H9 (cell line): ENCODE data around the gene SAP30L. TPM values are rescaled to one million over a fixed set of nuclear protein-coding genes. Genes with fewer than 3 reads are reported as not detected.

Experiments used
- DNase-seq: peaks from one replicate; pipeline ENCODE4 v3.0.0-alpha.2; 2017
- H2AFZ ChIP-seq: one replicate; pipeline ENCODE4 v1.6.1; 2013; ENCODE audit warnings: mild to moderate bottlenecking, low read length, control low read depth, moderate library complexity
- H2AK5ac ChIP-seq: 2 replicates; pipeline ENCODE4 v1.6.1; 2013; ENCODE audit warnings: low read length, control low read depth, mixed read lengths; ENCODE audit not compliant: insufficient read length
- H2BK120ac ChIP-seq: one replicate; pipeline ENCODE4 v1.6.1; 2013; ENCODE audit warnings: low read depth, mild to moderate bottlenecking, low read length, control low read depth, inconsistent platforms; ENCODE audit not compliant: poor library complexity, severe bottlenecking
- H2BK12ac ChIP-seq: 2 replicates; pipeline ENCODE4 v1.6.1; 2013; ENCODE audit warnings: low read length, control low read depth, mixed read lengths, low read depth; ENCODE audit not compliant: insufficient read length
- H2BK15ac ChIP-seq: 2 replicates; pipeline ENCODE4 v1.6.1; 2013; ENCODE audit warnings: low read depth, low read length, control low read depth
- H2BK20ac ChIP-seq: one replicate; pipeline ENCODE4 v1.6.1; 2013; ENCODE audit warnings: low read depth, mild to moderate bottlenecking, low read length, control low read depth, inconsistent platforms; ENCODE audit not compliant: poor library complexity, severe bottlenecking
- H2BK5ac ChIP-seq: 2 replicates; pipeline ENCODE4 v1.6.1; 2013; ENCODE audit warnings: low read length, control low read depth, mixed read lengths; ENCODE audit not compliant: insufficient read length
- H3K14ac ChIP-seq: 2 replicates; pipeline ENCODE4 v1.6.1; 2013; ENCODE audit warnings: low read length, control low read depth; ENCODE audit not compliant: insufficient read depth
- H3K18ac ChIP-seq: 2 replicates; pipeline ENCODE4 v1.6.1; 2013; ENCODE audit warnings: low read depth, mild to moderate bottlenecking, mixed read lengths, low read length, control low read depth; ENCODE audit not compliant: insufficient read length
- H3K23ac ChIP-seq: 2 replicates; pipeline ENCODE4 v1.6.1; 2013; ENCODE audit warnings: low read length, control low read depth, mixed read lengths, low read depth; ENCODE audit not compliant: insufficient read length
- H3K23me2 ChIP-seq: 2 replicates; pipeline ENCODE4 v1.6.1; 2013; ENCODE audit warnings: low read depth, mild to moderate bottlenecking, mixed read lengths, low read length, control low read depth; ENCODE audit not compliant: insufficient read length, poor library complexity, severe bottlenecking
- H3K27ac ChIP-seq: 2 replicates; pipeline ENCODE4 v1.5.1; 2013; ENCODE audit warnings: low read length, control low read depth, mixed read lengths, low read depth; ENCODE audit not compliant: insufficient read length
- H3K27me3 ChIP-seq: 2 replicates; pipeline ENCODE4 v1.6.1; 2013; ENCODE audit warnings: low read length, control low read depth, inconsistent platforms; ENCODE audit not compliant: insufficient read depth
- H3K4ac ChIP-seq: 2 replicates; pipeline ENCODE4 v1.6.1; 2013; ENCODE audit warnings: low read depth, mild to moderate bottlenecking, control low read depth, inconsistent platforms, low read length, moderate library complexity
- H3K4me1 ChIP-seq: 2 replicates; pipeline ENCODE4 v1.6.1; 2013; ENCODE audit warnings: low read length, control low read depth, inconsistent platforms; ENCODE audit not compliant: insufficient read depth
- H3K4me2 ChIP-seq: 2 replicates; pipeline ENCODE4 v1.6.1; 2013; ENCODE audit warnings: low read length, control low read depth, mixed read lengths; ENCODE audit not compliant: insufficient read length, insufficient read depth
- H3K56ac ChIP-seq: 2 replicates; pipeline ENCODE4 v1.6.1; 2013; ENCODE audit warnings: low read depth, mild to moderate bottlenecking, mixed read lengths, low read length, control low read depth; ENCODE audit not compliant: insufficient read length
- H3K79me1 ChIP-seq: 2 replicates; pipeline ENCODE4 v1.6.1; 2013; ENCODE audit warnings: low read depth, mild to moderate bottlenecking, moderate library complexity, low read length, control low read depth, inconsistent platforms; ENCODE audit not compliant: insufficient read depth, poor library complexity, severe bottlenecking
- H3K79me2 ChIP-seq: 2 replicates; pipeline ENCODE4 v1.6.1; 2013; ENCODE audit warnings: low read length, control low read depth, inconsistent platforms; ENCODE audit not compliant: insufficient read depth
- H3K9ac ChIP-seq: 2 replicates; pipeline ENCODE4 v1.6.1; 2013; ENCODE audit warnings: low read length, control low read depth, mixed read lengths; ENCODE audit not compliant: insufficient read length; ENCODE audit errors: extremely low read depth
- H3K9me3 ChIP-seq: one replicate; pipeline ENCODE4 v1.6.1; 2013; ENCODE audit warnings: low read depth, low read length, inconsistent platforms; ENCODE audit not compliant: control insufficient read depth
- H3T11ph ChIP-seq: one replicate; pipeline ENCODE4 v1.6.1; 2013; ENCODE audit warnings: mild to moderate bottlenecking, low read length, control low read depth, inconsistent platforms
- H4K20me1 ChIP-seq: one replicate; pipeline ENCODE4 v1.6.1; 2013; ENCODE audit not compliant: control insufficient read depth, insufficient read length, insufficient read depth
- H4K5ac ChIP-seq: 2 replicates; pipeline ENCODE4 v1.6.1; 2013; ENCODE audit warnings: low read depth, mild to moderate bottlenecking, mixed read lengths, low read length, control low read depth; ENCODE audit not compliant: insufficient read length
- H4K8ac ChIP-seq: replicated peaks from 2 replicates; pipeline ENCODE4 v1.6.1; 2013; ENCODE audit warnings: low read length, control low read depth, mixed read lengths, low read depth; ENCODE audit not compliant: insufficient read length
- H4K91ac ChIP-seq: 2 replicates; pipeline ENCODE4 v1.6.1; 2013; ENCODE audit warnings: low read depth, mild to moderate bottlenecking, moderate library complexity, mixed read lengths, low read length, control low read depth; ENCODE audit not compliant: insufficient read length
- H3K27ac Mint-ChIP-seq, 3 experiments: 2 replicates in 2 of 3; 3 replicates in 1 of 3; pipeline ENCODE4 v1.8.0; 2020 to 2021; ENCODE audit warnings: mixed read lengths in 3 of 3, mild to moderate bottlenecking in 1 of 3, moderate library complexity in 1 of 3
- H3K27me3 Mint-ChIP-seq: 2 replicates; pipeline ENCODE4 v1.8.0; 2021; ENCODE audit warnings: low read depth, mild to moderate bottlenecking, moderate library complexity, mixed read lengths
- H3K36me3 Mint-ChIP-seq, 3 experiments: 2 replicates in 2 of 3; 3 replicates in 1 of 3; pipeline ENCODE4 v1.8.0; 2020 to 2021; ENCODE audit warnings: low read depth in 3 of 3, mixed read lengths in 3 of 3; ENCODE audit not compliant: insufficient read depth in 1 of 3
- H3K4me1 Mint-ChIP-seq, 2 experiments: 2 replicates each; pipeline ENCODE4 v1.8.0; 2020; ENCODE audit warnings: mixed read lengths in 2 of 2
- H3K4me3 Mint-ChIP-seq, 2 experiments: 2 replicates in 1 of 2; 3 replicates in 1 of 2; pipeline ENCODE4 v1.8.0; 2020 to 2021; ENCODE audit warnings: mild to moderate bottlenecking in 2 of 2, mixed read lengths in 2 of 2, moderate library complexity in 1 of 2
- H3K9me3 Mint-ChIP-seq, 2 experiments: 2 replicates in 1 of 2; 3 replicates in 1 of 2; pipeline ENCODE4 v1.8.0; 2020; ENCODE audit warnings: mild to moderate bottlenecking in 2 of 2, mixed read lengths in 2 of 2, moderate library complexity in 1 of 2
- WGBS: extraction: QIAGEN DNeasy Blood & Tissue Kit; methylation state at CpG from one replicate; pipeline ENCODE4 v1.1.7; 2013; ENCODE audit warnings: missing lambda C conversion rate, low lambda C conversion rate, mixed read lengths; ENCODE audit not compliant: insufficient read length; ENCODE audit errors: extremely low coverage; 5-methylcytosine and 5-hydroxymethylcytosine counted together
- total RNA-seq: library from RNA; stranded (reverse); gene quantifications from 2 replicates; pipeline ENCODE4 v1.2.1, GENCODE V29; 2021
- TF ChIP-seq, protein P1 (sequence below): fragments of 200-600 bp; sonication (generic); conservative IDR thresholded peaks from 3 replicates; pipeline ENCODE4 v1.8.0; 2021; ENCODE audit warnings: antibody characterized with exemption, mild to moderate bottlenecking

Gene SAP30L
- total RNA-seq, 1 experiment from 2014 or later: 25.0 TPM

DNA sequence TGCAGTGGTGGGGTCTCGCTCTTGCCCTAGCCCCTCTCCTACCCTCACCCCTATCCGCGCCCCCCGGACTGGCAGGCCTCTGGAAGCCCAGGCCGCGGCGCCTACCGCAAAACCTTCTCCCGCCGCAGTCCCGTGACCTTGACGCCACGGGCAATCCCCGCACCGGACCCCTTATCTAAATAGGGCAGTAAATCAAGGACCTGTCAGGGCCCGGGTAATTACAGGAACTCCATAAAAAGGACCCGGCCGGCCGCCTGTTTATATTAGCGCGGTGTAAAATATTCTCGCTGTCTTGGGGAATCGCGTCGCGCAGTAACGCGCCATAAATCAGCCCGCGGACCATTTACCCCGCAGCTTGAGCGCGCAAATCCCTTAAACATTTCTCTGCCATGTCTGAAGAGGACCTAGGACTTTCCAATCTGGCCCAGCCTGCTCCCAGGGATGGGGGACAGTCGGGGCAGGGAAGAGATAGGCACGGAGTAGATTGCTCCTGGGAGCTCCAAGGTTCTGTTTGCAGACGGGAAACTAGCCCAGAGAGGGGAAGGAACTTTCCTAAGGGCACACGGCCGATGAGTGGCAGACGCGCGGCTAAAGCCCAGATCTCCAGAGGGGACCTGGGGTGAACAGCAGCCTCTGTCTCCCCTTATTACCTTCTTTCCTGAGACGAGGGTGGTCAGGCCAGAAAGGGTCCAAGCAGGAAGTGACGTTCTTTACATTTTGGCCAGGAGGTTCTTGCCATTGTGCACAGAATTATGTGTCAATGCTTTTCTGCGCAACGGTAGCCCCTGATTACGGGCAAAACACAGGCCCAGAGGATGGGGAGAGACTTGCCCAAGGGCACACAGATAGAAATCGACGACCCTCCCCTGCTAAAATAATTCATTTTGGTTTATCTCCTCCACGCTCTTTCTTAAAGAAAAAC lies 37.0 kb downstream of the SAP30L start:
- H3K9me3 ChIP-seq: no peaks in the 10 kb centered on the region
- Mint-ChIP-seq H3K27ac (no peak overlapping the region), H3K9me3 (peaks cover 0 to 2% of the 10 kb centered on the region in 2 experiments; a peak in 3 of 5 replicates), H3K36me3 (peaks cover 0 to 3% (median 0%) of the 10 kb centered on the region in 3 experiments; a peak in 1 of 7 replicates), H3K27me3 (peaks cover 100% of the 10 kb centered on the region), H3K4me3 (peak overlapping the region in 1 of 2 experiments; percentile 72; a peak in 3 of 5 replicates), H3K4me1 (peaks cover 59 to 77% of the 10 kb centered on the region in 2 experiments)
- H3K79me2 ChIP-seq: no peaks in the 10 kb centered on the region
- H2AK5ac ChIP-seq: no peak overlapping the region
- H3K27me3 ChIP-seq: peaks cover 94% of the 10 kb centered on the region
- no peak overlapping the region for H3T11ph ChIP-seq
- no peak overlapping the region for H4K91ac ChIP-seq
- H2BK20ac ChIP-seq: no peak overlapping the region
- H3K4me2 ChIP-seq: peak overlapping the region; percentile 17
- H3K23me2 ChIP-seq: peaks cover 10% of the 10 kb centered on the region
- no peak overlapping the region for H3K18ac ChIP-seq
- H3K4me1 ChIP-seq: no peaks in the 10 kb centered on the region; the same call in none of the 2 replicates
- no peak overlapping the region for H2BK5ac ChIP-seq
- H4K20me1 ChIP-seq: peaks cover 4% of the 10 kb centered on the region
- no peak overlapping the region for H3K4ac ChIP-seq
- H3K79me1 ChIP-seq: no peaks in the 10 kb centered on the region
- no peak overlapping the region for H3K9ac ChIP-seq
- H4K5ac ChIP-seq: no peak overlapping the region
- no peak overlapping the region for H2BK12ac ChIP-seq
- H3K56ac ChIP-seq: no peak overlapping the region
- TF ChIP-seq, protein P1, sequence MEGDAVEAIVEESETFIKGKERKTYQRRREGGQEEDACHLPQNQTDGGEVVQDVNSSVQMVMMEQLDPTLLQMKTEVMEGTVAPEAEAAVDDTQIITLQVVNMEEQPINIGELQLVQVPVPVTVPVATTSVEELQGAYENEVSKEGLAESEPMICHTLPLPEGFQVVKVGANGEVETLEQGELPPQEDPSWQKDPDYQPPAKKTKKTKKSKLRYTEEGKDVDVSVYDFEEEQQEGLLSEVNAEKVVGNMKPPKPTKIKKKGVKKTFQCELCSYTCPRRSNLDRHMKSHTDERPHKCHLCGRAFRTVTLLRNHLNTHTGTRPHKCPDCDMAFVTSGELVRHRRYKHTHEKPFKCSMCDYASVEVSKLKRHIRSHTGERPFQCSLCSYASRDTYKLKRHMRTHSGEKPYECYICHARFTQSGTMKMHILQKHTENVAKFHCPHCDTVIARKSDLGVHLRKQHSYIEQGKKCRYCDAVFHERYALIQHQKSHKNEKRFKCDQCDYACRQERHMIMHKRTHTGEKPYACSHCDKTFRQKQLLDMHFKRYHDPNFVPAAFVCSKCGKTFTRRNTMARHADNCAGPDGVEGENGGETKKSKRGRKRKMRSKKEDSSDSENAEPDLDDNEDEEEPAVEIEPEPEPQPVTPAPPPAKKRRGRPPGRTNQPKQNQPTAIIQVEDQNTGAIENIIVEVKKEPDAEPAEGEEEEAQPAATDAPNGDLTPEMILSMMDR: no peak
- no CpG with 5 or more reads among the region's 49 CpGs for WGBS
- H3K23ac ChIP-seq: no peak overlapping the region
- H4K8ac ChIP-seq: no peak overlapping the region
- no peak overlapping the region for H3K27ac ChIP-seq
- no peak overlapping the region for H2BK15ac ChIP-seq
- H3K14ac ChIP-seq: no peak overlapping the region
- DNase-seq: peak; percentile 44
- no peak overlapping the region for H2AFZ ChIP-seq
- H2BK120ac ChIP-seq: no peak overlapping the region
